Trophoblast cell (in vitro differentiated cells and primary cell): ENCODE results near the gene PTGIR. TPM values are rescaled to one million over a fixed set of nuclear protein-coding genes. Genes with fewer than 3 reads are reported as not detected.

Experiments
- DNase-seq, 2 donors: peaks; one replicate each; pipeline ENCODE4 v3.0.0-alpha.2; 2016
- H2AFZ ChIP-seq: 2 replicates; pipeline ENCODE4 v1.6.1; 2013; ENCODE audit warnings: low read length, moderate library complexity, mild to moderate bottlenecking; ENCODE audit not compliant: insufficient read depth, poor library complexity
- H2AK5ac ChIP-seq: 2 replicates; pipeline ENCODE4 v1.6.1; 2013; ENCODE audit warnings: mild to moderate bottlenecking, low read length
- H2BK120ac ChIP-seq: 2 replicates; pipeline ENCODE4 v1.6.1; 2013; ENCODE audit warnings: low read length, mild to moderate bottlenecking, moderate library complexity; ENCODE audit not compliant: insufficient read depth, poor library complexity
- H2BK12ac ChIP-seq: 2 replicates; pipeline ENCODE4 v1.6.1; 2013; ENCODE audit warnings: mild to moderate bottlenecking, low read length, moderate library complexity
- H2BK5ac ChIP-seq: 2 replicates; pipeline ENCODE4 v1.6.1; 2013; ENCODE audit warnings: low read length, low read depth, moderate library complexity, mild to moderate bottlenecking; ENCODE audit not compliant: poor library complexity
- H3K14ac ChIP-seq: 2 replicates; pipeline ENCODE4 v1.6.1; 2013; ENCODE audit warnings: mild to moderate bottlenecking, low read length
- H3K18ac ChIP-seq: 2 replicates; pipeline ENCODE4 v1.6.1; 2013; ENCODE audit warnings: mild to moderate bottlenecking, low read length
- H3K23ac ChIP-seq: 2 replicates; pipeline ENCODE4 v1.6.1; 2013; ENCODE audit warnings: low read length
- H3K27ac ChIP-seq: 2 replicates; pipeline ENCODE4 v1.5.1; 2013; ENCODE audit warnings: low read depth, mild to moderate bottlenecking, inconsistent platforms, low read length, moderate library complexity
- H3K27me3 ChIP-seq: 2 replicates; pipeline ENCODE4 v1.6.1; 2013; ENCODE audit warnings: inconsistent platforms, mild to moderate bottlenecking, low read length, moderate library complexity; ENCODE audit not compliant: insufficient read depth
- H3K36me3 ChIP-seq, 2 experiments: 1 replicate in 1 of 2; 2 replicates in 1 of 2; pipeline ENCODE4 v1.6.1; 2013; ENCODE audit warnings: low read length in 2 of 2, mild to moderate bottlenecking in 2 of 2, moderate library complexity in 1 of 2; ENCODE audit not compliant: insufficient read depth in 2 of 2, control insufficient read depth in 1 of 2
- H3K4ac ChIP-seq: 2 replicates; pipeline ENCODE4 v1.6.1; 2013; ENCODE audit warnings: low read depth, mild to moderate bottlenecking, low read length, moderate library complexity
- H3K4me1 ChIP-seq, 2 experiments: 1 replicate in 1 of 2; 2 replicates in 1 of 2; pipeline ENCODE4 v1.6.1; 2013; ENCODE audit warnings: low read length in 2 of 2, mild to moderate bottlenecking in 2 of 2, moderate library complexity in 1 of 2; ENCODE audit not compliant: insufficient read depth in 2 of 2, control insufficient read depth in 1 of 2
- H3K4me2 ChIP-seq: 2 replicates; pipeline ENCODE4 v1.6.1; 2013; ENCODE audit warnings: inconsistent platforms, mild to moderate bottlenecking, low read length, moderate library complexity
- H3K4me3 ChIP-seq: 2 replicates; pipeline ENCODE4 v1.5.1; 2013; ENCODE audit warnings: mild to moderate bottlenecking, low read depth, low read length, inconsistent platforms
- H3K79me1 ChIP-seq: one replicate; pipeline ENCODE4 v1.6.1; 2013; ENCODE audit warnings: low read length
- H3K79me2 ChIP-seq: 2 replicates; pipeline ENCODE4 v1.6.1; 2013; ENCODE audit warnings: low read length, mild to moderate bottlenecking; ENCODE audit not compliant: control insufficient read depth, insufficient read depth, poor library complexity
- H3K9ac ChIP-seq: 2 replicates; pipeline ENCODE4 v1.6.1; 2013; ENCODE audit warnings: mild to moderate bottlenecking, low read length
- H3K9me3 ChIP-seq: 2 replicates; pipeline ENCODE4 v1.6.1; 2013; ENCODE audit warnings: low read depth, mild to moderate bottlenecking, control low read depth, inconsistent platforms, low read length; ENCODE audit not compliant: insufficient read depth
- H4K12ac ChIP-seq: 2 replicates; pipeline ENCODE4 v1.6.1; 2013; ENCODE audit warnings: low read depth, mild to moderate bottlenecking, low read length, moderate library complexity
- H4K8ac ChIP-seq: 2 replicates; pipeline ENCODE4 v1.6.1; 2013; ENCODE audit warnings: low read depth, mild to moderate bottlenecking, low read length, moderate library complexity
- H4K91ac ChIP-seq: one replicate; pipeline ENCODE4 v1.6.1; 2013; ENCODE audit warnings: low read depth, mild to moderate bottlenecking, low read length, moderate library complexity
- WGBS: extraction: QIAGEN DNeasy Blood & Tissue Kit; methylation state at CpG from one replicate; pipeline ENCODE4 v1.1.7; 2013; ENCODE audit warnings: missing lambda C conversion rate; ENCODE audit not compliant: insufficient read length, insufficient coverage; ENCODE audit errors: extremely low coverage; 5-methylcytosine and 5-hydroxymethylcytosine counted together
- polyA plus RNA-seq: library from polyadenylated mRNA; stranded (reverse); fragments of 200-250 nt; gene quantifications from 2 replicates; pipeline ENCODE4 v1.2.3, GENCODE V29; 2013

PTGIR gene, protein sequence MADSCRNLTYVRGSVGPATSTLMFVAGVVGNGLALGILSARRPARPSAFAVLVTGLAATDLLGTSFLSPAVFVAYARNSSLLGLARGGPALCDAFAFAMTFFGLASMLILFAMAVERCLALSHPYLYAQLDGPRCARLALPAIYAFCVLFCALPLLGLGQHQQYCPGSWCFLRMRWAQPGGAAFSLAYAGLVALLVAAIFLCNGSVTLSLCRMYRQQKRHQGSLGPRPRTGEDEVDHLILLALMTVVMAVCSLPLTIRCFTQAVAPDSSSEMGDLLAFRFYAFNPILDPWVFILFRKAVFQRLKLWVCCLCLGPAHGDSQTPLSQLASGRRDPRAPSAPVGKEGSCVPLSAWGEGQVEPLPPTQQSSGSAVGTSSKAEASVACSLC
- 0.57 and 0.64 TPM in 2 replicates for polyA plus RNA-seq

DNA sequence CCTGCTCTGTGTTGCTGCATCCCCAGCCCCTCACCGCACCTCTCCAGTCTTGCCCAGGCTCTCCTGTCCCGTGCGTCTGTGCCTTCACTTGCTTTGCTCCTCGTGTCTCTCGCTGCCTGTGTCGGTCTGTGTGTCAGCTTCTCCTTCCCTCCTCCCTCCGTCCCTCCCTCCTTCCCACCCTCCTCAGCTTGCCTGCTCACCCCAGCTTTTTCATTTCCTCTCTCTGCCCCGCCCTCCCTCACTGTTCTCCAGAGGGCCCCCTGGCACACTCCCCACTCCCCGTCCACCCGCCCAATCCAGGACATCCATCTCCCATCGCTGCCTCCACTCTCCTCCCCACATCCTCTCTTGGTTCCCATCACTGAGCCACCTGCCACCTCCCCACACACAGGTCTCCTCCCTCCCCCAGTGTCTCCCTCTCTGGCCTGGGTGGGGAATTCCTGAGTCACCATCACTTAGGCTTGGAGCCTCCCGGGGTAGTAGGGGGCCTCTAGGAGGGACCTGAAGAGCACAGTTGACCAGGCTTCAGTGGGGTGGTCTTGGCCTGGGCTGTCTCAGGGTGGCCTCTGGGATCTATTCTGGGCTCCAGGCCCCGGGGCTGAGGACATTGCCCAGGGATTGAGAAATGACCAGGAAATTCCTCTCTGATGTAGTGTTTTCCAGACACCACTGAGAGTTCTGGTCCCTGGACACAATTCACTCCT is at the start of gene PTGIR:
PTGIR (minus strand) TSS at position 132 of the 704 bp plus-strand sequence. CDS start 864 bp downstream, outside the sequence.
- Histone ChIP-seq H4K12ac (no peak within 1 kb of the TSS), H2AK5ac (peak within 1 kb of the TSS; percentile 0), H2BK120ac (peak within 1 kb of the TSS; percentile 9), H3K4me1 (peaks cover 20 to 24% of the 10 kb centered on the region in 2 experiments), H3K14ac (no peak within 1 kb of the TSS), H3K27ac (no peak within 1 kb of the TSS), H3K36me3 (no peaks in the 10 kb centered on the region), H4K91ac (peak within 1 kb of the TSS; percentile 7), H3K79me2 (no peaks in the 10 kb centered on the region), H3K23ac (no peak within 1 kb of the TSS), H3K27me3 (no peaks in the 10 kb centered on the region), H4K8ac (no peak within 1 kb of the TSS), H3K9me3 (no peaks in the 10 kb centered on the region), H2BK12ac (peak within 1 kb of the TSS; percentile 37), H2BK5ac (no peak within 1 kb of the TSS), H3K18ac (no peak within 1 kb of the TSS), H2AFZ (no peak within 1 kb of the TSS), H3K4me3 (no peak within 1 kb of the TSS), H3K4me2 (no peak within 1 kb of the TSS), H3K9ac (no peak within 1 kb of the TSS), H3K79me1 (peaks cover 4% of the 10 kb centered on the region), H3K4ac (no peak within 1 kb of the TSS)
- no CpG with 5 or more reads among the region's 13 CpGs for whole genome bisulfite sequencing
- peak in 1 of 2 donors; percentile 23 for DNase-seq

DNA sequence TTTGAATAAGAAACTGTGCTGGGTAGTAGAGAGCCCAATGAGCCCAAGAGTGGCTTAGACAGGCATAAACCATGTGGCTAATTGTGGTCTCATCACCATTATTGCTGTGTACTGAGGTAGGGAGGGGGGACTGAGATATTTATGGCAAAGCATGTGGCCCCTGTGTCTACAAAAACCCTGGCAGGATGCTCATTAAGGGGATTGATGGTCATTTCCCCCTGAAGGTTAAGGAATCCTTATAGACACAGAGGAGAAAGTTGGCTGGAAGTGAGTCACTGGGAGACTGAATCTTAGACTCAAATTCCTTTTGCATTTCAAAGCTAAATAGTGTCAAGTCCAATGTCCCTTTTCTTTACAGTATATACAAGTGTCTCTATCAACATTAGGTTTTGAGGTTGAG is 45.9 kb upstream of the PTGIR start:
- no peak overlapping the region for H4K91ac ChIP-seq
- H3K4me2 ChIP-seq, result no peak overlapping the region
- H4K8ac ChIP-seq, result no peak overlapping the region
- H3K27ac ChIP-seq, result no peak overlapping the region
- H3K36me3 ChIP-seq, result peaks cover 22 to 26% of the 10 kb centered on the region in 2 experiments
- H3K9ac ChIP-seq, result no peak overlapping the region
- no peak overlapping the region for H4K12ac ChIP-seq
- H3K23ac ChIP-seq, result no peak overlapping the region
- H3K14ac ChIP-seq, result no peak overlapping the region
- H3K4me1 ChIP-seq, result no peaks in the 10 kb centered on the region
- no peaks in the 10 kb centered on the region for H3K79me1 ChIP-seq
- peaks cover 6% of the 10 kb centered on the region for H3K9me3 ChIP-seq
- no peak overlapping the region for H2BK12ac ChIP-seq
- H3K27me3 ChIP-seq, result no peaks in the 10 kb centered on the region
- H2BK120ac ChIP-seq, result no peak overlapping the region
- H3K79me2 ChIP-seq, result no peaks in the 10 kb centered on the region
- H2AFZ ChIP-seq, result no peak overlapping the region
- H2AK5ac ChIP-seq, result no peak overlapping the region
- DNase-seq, result peak in 1 of 2 donors; percentile 42
- no peak overlapping the region for H2BK5ac ChIP-seq
- no peak overlapping the region for H3K4ac ChIP-seq
- no peak overlapping the region for H3K4me3 ChIP-seq
- H3K18ac ChIP-seq, result no peak overlapping the region

DNA sequence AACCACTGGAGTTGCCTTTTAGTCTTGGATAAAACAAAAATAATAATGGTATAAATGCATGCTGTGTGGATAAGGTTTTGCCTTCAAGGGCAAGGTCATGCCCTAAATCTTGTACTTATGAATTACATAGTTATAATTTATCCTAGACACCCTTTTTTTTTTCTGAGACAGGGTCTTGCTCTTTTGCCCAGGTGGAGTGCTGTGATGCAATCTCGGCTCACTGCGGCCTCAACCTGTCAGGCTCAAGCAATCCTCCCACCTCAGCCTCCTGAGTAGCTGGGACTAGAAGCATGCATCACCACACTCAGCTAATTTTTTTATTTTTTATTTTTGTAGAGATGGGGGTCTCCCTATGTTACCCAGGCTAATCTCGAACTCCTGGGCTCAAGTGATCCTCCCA is 43.8 kb upstream of the PTGIR start:
- H3K14ac ChIP-seq, result no peak overlapping the region
- no peak overlapping the region for H4K12ac ChIP-seq
- no peak overlapping the region for H2BK120ac ChIP-seq
- no peaks in the 10 kb centered on the region for H3K9me3 ChIP-seq
- H3K36me3 ChIP-seq, result peaks cover 8 to 9% of the 10 kb centered on the region in 2 experiments
- no peak overlapping the region for H2BK5ac ChIP-seq
- no peak overlapping the region for H3K4me2 ChIP-seq
- H3K79me1 ChIP-seq, result no peaks in the 10 kb centered on the region
- H3K79me2 ChIP-seq, result no peaks in the 10 kb centered on the region
- H2AFZ ChIP-seq, result no peak overlapping the region
- no peak overlapping the region for H3K9ac ChIP-seq
- no peaks in the 10 kb centered on the region for H3K27me3 ChIP-seq
- H3K23ac ChIP-seq, result no peak overlapping the region
- DNase-seq, result no peak
- H4K8ac ChIP-seq, result no peak overlapping the region
- no peak overlapping the region for H3K27ac ChIP-seq
- H2AK5ac ChIP-seq, result no peak overlapping the region
- no peak overlapping the region for H3K18ac ChIP-seq
- WGBS, result no CpG with 5 or more reads among the region's 3 CpGs
- no peak overlapping the region for H4K91ac ChIP-seq
- no peak overlapping the region for H3K4ac ChIP-seq
- no peak overlapping the region for H2BK12ac ChIP-seq
- H3K4me3 ChIP-seq, result no peak overlapping the region
- H3K4me1 ChIP-seq, result no peaks in the 10 kb centered on the region

DNA sequence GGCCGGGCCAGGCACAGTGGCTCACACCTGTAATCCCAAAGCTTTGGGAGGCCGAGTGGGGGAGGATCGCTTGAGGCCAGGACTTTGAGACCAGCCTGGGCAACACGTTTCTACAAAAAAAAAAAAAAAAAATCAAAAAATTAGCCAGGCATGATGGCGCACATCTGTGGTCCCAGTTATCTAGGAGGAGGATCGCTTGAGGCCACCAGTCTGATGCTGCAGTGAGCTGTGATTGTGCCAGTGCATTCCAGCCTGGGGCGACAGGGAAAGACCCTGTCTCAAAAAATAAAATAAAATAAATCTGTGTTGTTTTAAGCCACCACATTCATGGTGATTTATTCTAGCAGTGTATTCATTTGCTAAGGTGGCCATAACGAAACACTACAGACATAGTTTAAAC is 40.2 kb upstream of the PTGIR start:
- H3K18ac ChIP-seq, result no peak overlapping the region
- no peak overlapping the region for H3K4me2 ChIP-seq
- no peak for DNase-seq

More for the DNA sequence above, 40.2 kb upstream of the PTGIR start:
- Histone ChIP-seq H2BK120ac (no peak overlapping the region), H4K12ac (no peak overlapping the region), H3K27ac (no peak overlapping the region), H3K36me3 (no peaks in the 10 kb centered on the region), H3K79me2 (peaks cover 3% of the 10 kb centered on the region), H2AK5ac (no peak overlapping the region), H3K4me1 (no peaks in the 10 kb centered on the region), H3K9ac (no peak overlapping the region), H2BK12ac (no peak overlapping the region), H3K27me3 (peaks cover 4% of the 10 kb centered on the region), H4K8ac (no peak overlapping the region), H3K23ac (no peak overlapping the region), H3K4me3 (no peak overlapping the region), H3K79me1 (peaks cover 2% of the 10 kb centered on the region), H4K91ac (no peak overlapping the region), H2BK5ac (no peak overlapping the region), H3K4ac (no peak overlapping the region), H3K9me3 (no peaks in the 10 kb centered on the region), H3K14ac (no peak overlapping the region), H2AFZ (no peak overlapping the region)
- WGBS, result no CpG with 5 or more reads among the region's 8 CpGs
